GM23338 (cell line): ENCODE data around the gene PTRHD1. TPM values are rescaled to one million over a fixed set of nuclear protein-coding genes. Genes with fewer than 3 reads are reported as not detected.

ENCODE experiments used
- ATAC-seq: fragments of 200-7000 bp; cut with Tn5 transposase; 3 replicates; pipeline ENCODE4 v1.9.1; 2020
- DNase-seq: peaks from one replicate; pipeline ENCODE4 v3.0.0-alpha.2; 2015; ENCODE audit warnings: low spot score
- H2AFZ ChIP-seq: fragments of 200-600 bp; sonication (generic); 2 replicates; pipeline ENCODE4 v1.8.0; 2016; ENCODE audit warnings: antibody characterized with exemption, mild to moderate bottlenecking, moderate library complexity
- H3F3A ChIP-seq: fragments of 200-600 bp; sonication (generic); replicated peaks from 2 replicates; pipeline ENCODE4 v1.8.0; 2017; ENCODE audit warnings: antibody characterized with exemption, mixed run types, low read depth
- H3K27ac ChIP-seq: fragments of 200-600 bp; sonication (generic); 2 replicates; pipeline ENCODE4 v1.6.1; 2016; ENCODE audit warnings: low read depth
- H3K27me3 ChIP-seq: fragments of 200-600 bp; sonication (generic); 2 replicates; pipeline ENCODE4 v1.8.0; 2016; ENCODE audit warnings: mild to moderate bottlenecking, mixed run types, moderate library complexity; ENCODE audit not compliant: insufficient read depth
- H3K36me3 ChIP-seq: fragments of 200-600 bp; sonication (generic); 2 replicates; pipeline ENCODE4 v1.8.0; 2016; ENCODE audit warnings: mild to moderate bottlenecking; ENCODE audit not compliant: insufficient read depth
- H3K4me1 ChIP-seq: fragments of 200-600 bp; sonication (generic); 2 replicates; pipeline ENCODE4 v1.8.0; 2016; ENCODE audit warnings: mild to moderate bottlenecking, moderate library complexity; ENCODE audit not compliant: insufficient read depth
- H3K4me2 ChIP-seq: fragments of 200-600 bp; sonication (generic); 2 replicates; pipeline ENCODE4 v1.7.1; 2017; ENCODE audit warnings: mixed run types
- H3K4me3 ChIP-seq: fragments of 200-600 bp; sonication (generic); 2 replicates; pipeline ENCODE4 v1.6.1; 2016; ENCODE audit warnings: mixed run types
- H3K79me2 ChIP-seq: fragments of 200-600 bp; sonication (generic); replicated peaks from 2 replicates; pipeline ENCODE4 v1.8.0; 2017; ENCODE audit warnings: mild to moderate bottlenecking; ENCODE audit not compliant: insufficient read depth
- H3K9me2 ChIP-seq: fragments of 200-600 bp; sonication (generic); 2 replicates; pipeline ENCODE4 v1.8.0; 2017; ENCODE audit not compliant: insufficient read depth
- H4K20me1 ChIP-seq: fragments of 200-600 bp; sonication (generic); replicated peaks from 2 replicates; pipeline ENCODE4 v1.8.0; 2017; ENCODE audit warnings: mild to moderate bottlenecking; ENCODE audit not compliant: insufficient read depth
- H3K27ac Mint-ChIP-seq: 2 replicates; pipeline ENCODE4 v1.8.0; 2020; ENCODE audit warnings: inconsistent platforms, mild to moderate bottlenecking, moderate library complexity, mixed read lengths
- H3K27me3 Mint-ChIP-seq: 3 replicates; pipeline ENCODE4 v1.8.0; 2022; ENCODE audit warnings: low read depth, mild to moderate bottlenecking, moderate library complexity, mixed read lengths, inconsistent platforms; ENCODE audit not compliant: insufficient read depth, poor library complexity
- H3K36me3 Mint-ChIP-seq: 3 replicates; pipeline ENCODE4 v1.8.0; 2021; ENCODE audit warnings: low read depth, mild to moderate bottlenecking, inconsistent platforms, moderate library complexity, mixed read lengths
- H3K4me1 Mint-ChIP-seq: 3 replicates; pipeline ENCODE4 v1.8.0; 2020; ENCODE audit warnings: mild to moderate bottlenecking, inconsistent platforms, mixed read lengths
- H3K4me3 Mint-ChIP-seq: 3 replicates; pipeline ENCODE4 v1.8.0; 2021; ENCODE audit warnings: moderate library complexity, mild to moderate bottlenecking, inconsistent platforms, mixed read lengths
- H3K9me3 Mint-ChIP-seq: 3 replicates; pipeline ENCODE4 v1.8.0; 2020; ENCODE audit warnings: moderate library complexity, mild to moderate bottlenecking, inconsistent platforms, mixed read lengths
- EZH2 ChIP-seq: fragments of 200-600 bp; sonication (generic); IDR thresholded peaks from one replicate; pipeline ENCODE4 v1.8.0; 2017; ENCODE audit warnings: antibody characterized with exemption, mild to moderate bottlenecking, low read depth; ENCODE audit not compliant: unreplicated experiment
- JUNB ChIP-seq: IDR thresholded peaks from one replicate; pipeline ENCODE4 v1.6.1; 2016; ENCODE audit warnings: antibody characterized with exemption; ENCODE audit not compliant: unreplicated experiment
- NANOG ChIP-seq: IDR thresholded peaks from 2 replicates; pipeline ENCODE4 v1.6.1; 2016; ENCODE audit warnings: antibody characterized with exemption, borderline replicate concordance
- POLR2AphosphoS5 ChIP-seq: IDR thresholded peaks from 2 replicates; pipeline ENCODE4 v1.6.1; 2016; ENCODE audit warnings: antibody characterized with exemption, low read depth
- STAT1 ChIP-seq: IDR thresholded peaks from one replicate; pipeline ENCODE4 v1.6.1; 2016; ENCODE audit warnings: antibody characterized with exemption; ENCODE audit not compliant: unreplicated experiment
- ZNF114 ChIP-seq: fragments of 250-450 bp; sonication (Bioruptor Pico); IDR thresholded peaks from 2 replicates; pipeline ENCODE4 v1.5.0; 2020; ENCODE audit warnings: mild to moderate bottlenecking, moderate library complexity
- ZNF331 ChIP-seq: fragments of 250-450 bp; sonication (Bioruptor Pico); IDR thresholded peaks from 2 replicates; pipeline ENCODE4 v1.5.0; 2020; ENCODE audit warnings: low read depth, mild to moderate bottlenecking, moderate library complexity
- polyA plus RNA-seq: library from polyadenylated mRNA; unstranded; fragments of >200 nt; fragmentation: Nextera tagmentation; extraction: Ambion mirVana; gene quantifications from 2 replicates; pipeline ENCODE4 v1.2.1, GENCODE V29; 2016
- total RNA-seq: library from RNA; depleted of rRNA; stranded (reverse); fragments of >200 nt; shearing (Covaris generic); gene quantifications from 2 replicates; pipeline ENCODE4 v1.2.3, GENCODE V29; 2014
- TF ChIP-seq, protein P1 (sequence below): IDR thresholded peaks from one replicate; pipeline ENCODE4 v1.6.1; 2018; ENCODE audit warnings: antibody characterized with exemption; ENCODE audit not compliant: unreplicated experiment
- TF ChIP-seq, protein P2 (sequence below), 2 experiments: fragments of 200-600 bp in 1 of 2; sonication (generic) in 1 of 2; conservative IDR thresholded peaks; 2 replicates each; pipeline versions ENCODE4 v1.5.1 to v1.6.1; 2016 to 2017; ENCODE audit warnings: antibody characterized with exemption in 2 of 2, low read depth in 2 of 2, mild to moderate bottlenecking in 2 of 2, moderate library complexity in 1 of 2
- TF ChIP-seq, protein P3 (sequence below): fragments of 250-450 bp; sonication (Bioruptor Pico); IDR thresholded peaks from 2 replicates; pipeline ENCODE4 v1.5.0; 2020; ENCODE audit warnings: mild to moderate bottlenecking, moderate library complexity
- TF ChIP-seq, protein P4 (sequence below): IDR thresholded peaks from 2 replicates; pipeline ENCODE4 v1.6.1; 2016; ENCODE audit warnings: antibody characterized with exemption

PTRHD1 gene
- total and polyA plus RNA-seq, 2 experiments from 2014 or later: 46.9 to 105 TPM

DNA sequence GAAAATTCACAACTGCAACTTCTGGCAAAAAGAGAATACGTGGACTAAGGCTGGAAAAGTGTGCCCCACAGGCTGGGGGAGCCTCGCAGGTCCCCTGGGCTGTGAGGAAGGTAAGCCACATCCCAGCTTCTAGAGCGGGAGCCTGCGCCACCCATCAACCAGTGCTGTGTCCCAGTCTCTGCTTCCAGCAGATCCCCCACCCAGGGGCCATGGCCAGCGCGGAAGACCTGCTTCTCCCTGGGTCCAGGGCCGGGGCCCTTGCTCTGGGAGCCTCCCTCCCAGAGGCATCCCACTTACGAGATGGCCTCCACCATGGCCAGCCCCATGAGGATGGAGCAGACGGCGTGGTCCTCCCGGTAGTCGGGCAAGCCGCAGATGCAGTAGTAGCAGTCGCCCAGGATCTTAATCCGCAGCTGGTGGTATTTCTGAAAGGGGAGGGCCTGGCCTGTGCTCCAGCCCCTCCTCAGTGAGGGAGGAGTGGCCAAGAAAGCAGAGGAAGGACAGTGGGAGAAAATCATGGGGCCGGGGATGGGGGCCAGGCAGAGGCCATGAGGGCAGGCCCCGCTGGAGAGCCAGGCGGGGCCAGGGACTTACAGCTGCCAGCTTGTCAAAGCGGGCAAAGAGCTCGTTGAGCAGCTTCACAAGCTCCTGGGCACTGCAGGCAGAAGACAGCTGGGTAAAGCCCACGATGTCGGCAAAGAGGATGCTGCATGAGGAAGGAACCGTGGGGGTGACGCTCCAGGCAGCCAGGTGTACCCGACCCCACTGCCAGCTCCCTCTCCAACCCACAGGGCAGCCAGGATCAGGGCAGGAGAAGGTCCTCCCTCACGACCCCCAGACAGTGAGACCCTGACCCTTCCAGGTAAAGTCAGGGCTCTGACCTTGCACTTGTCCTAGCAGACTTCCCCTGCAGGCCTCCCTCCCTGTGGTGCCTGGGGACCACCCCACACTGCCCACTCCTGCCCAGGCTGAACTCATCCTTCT lies 48.1 kb upstream of the PTRHD1 start:
- H3K27ac Mint-ChIP-seq: no peak overlapping the region
- no peak for DNase-seq
- no peaks in the 10 kb centered on the region for H3K9me2 ChIP-seq
- H3K4me3 ChIP-seq: no peak overlapping the region
- H3K4me1 Mint-ChIP-seq: peaks cover 7% of the 10 kb centered on the region
- no peaks in the 10 kb centered on the region for H3K4me1 ChIP-seq
- H3K27me3 Mint-ChIP-seq: peaks cover 8% of the 10 kb centered on the region
- ATAC-seq: no peak
- no peaks in the 10 kb centered on the region for H3K27me3 ChIP-seq
- no peaks in the 10 kb centered on the region for H3F3A ChIP-seq
- TF ChIP-seq NANOG (no peak), ZNF331 (no peak), ZNF114 (no peak), JUNB (no peak), POLR2AphosphoS5 (no peak), STAT1 (no peak), EZH2 (no peak)
- TF ChIP-seq, protein P1, sequence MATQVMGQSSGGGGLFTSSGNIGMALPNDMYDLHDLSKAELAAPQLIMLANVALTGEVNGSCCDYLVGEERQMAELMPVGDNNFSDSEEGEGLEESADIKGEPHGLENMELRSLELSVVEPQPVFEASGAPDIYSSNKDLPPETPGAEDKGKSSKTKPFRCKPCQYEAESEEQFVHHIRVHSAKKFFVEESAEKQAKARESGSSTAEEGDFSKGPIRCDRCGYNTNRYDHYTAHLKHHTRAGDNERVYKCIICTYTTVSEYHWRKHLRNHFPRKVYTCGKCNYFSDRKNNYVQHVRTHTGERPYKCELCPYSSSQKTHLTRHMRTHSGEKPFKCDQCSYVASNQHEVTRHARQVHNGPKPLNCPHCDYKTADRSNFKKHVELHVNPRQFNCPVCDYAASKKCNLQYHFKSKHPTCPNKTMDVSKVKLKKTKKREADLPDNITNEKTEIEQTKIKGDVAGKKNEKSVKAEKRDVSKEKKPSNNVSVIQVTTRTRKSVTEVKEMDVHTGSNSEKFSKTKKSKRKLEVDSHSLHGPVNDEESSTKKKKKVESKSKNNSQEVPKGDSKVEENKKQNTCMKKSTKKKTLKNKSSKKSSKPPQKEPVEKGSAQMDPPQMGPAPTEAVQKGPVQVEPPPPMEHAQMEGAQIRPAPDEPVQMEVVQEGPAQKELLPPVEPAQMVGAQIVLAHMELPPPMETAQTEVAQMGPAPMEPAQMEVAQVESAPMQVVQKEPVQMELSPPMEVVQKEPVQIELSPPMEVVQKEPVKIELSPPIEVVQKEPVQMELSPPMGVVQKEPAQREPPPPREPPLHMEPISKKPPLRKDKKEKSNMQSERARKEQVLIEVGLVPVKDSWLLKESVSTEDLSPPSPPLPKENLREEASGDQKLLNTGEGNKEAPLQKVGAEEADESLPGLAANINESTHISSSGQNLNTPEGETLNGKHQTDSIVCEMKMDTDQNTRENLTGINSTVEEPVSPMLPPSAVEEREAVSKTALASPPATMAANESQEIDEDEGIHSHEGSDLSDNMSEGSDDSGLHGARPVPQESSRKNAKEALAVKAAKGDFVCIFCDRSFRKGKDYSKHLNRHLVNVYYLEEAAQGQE: no peak
- TF ChIP-seq, protein P2, sequence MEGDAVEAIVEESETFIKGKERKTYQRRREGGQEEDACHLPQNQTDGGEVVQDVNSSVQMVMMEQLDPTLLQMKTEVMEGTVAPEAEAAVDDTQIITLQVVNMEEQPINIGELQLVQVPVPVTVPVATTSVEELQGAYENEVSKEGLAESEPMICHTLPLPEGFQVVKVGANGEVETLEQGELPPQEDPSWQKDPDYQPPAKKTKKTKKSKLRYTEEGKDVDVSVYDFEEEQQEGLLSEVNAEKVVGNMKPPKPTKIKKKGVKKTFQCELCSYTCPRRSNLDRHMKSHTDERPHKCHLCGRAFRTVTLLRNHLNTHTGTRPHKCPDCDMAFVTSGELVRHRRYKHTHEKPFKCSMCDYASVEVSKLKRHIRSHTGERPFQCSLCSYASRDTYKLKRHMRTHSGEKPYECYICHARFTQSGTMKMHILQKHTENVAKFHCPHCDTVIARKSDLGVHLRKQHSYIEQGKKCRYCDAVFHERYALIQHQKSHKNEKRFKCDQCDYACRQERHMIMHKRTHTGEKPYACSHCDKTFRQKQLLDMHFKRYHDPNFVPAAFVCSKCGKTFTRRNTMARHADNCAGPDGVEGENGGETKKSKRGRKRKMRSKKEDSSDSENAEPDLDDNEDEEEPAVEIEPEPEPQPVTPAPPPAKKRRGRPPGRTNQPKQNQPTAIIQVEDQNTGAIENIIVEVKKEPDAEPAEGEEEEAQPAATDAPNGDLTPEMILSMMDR (conservative IDR thresholded peaks at IDR 0.05; ENCODE audit: low read depth in 2 of 2): no peak
- TF ChIP-seq, protein P3, sequence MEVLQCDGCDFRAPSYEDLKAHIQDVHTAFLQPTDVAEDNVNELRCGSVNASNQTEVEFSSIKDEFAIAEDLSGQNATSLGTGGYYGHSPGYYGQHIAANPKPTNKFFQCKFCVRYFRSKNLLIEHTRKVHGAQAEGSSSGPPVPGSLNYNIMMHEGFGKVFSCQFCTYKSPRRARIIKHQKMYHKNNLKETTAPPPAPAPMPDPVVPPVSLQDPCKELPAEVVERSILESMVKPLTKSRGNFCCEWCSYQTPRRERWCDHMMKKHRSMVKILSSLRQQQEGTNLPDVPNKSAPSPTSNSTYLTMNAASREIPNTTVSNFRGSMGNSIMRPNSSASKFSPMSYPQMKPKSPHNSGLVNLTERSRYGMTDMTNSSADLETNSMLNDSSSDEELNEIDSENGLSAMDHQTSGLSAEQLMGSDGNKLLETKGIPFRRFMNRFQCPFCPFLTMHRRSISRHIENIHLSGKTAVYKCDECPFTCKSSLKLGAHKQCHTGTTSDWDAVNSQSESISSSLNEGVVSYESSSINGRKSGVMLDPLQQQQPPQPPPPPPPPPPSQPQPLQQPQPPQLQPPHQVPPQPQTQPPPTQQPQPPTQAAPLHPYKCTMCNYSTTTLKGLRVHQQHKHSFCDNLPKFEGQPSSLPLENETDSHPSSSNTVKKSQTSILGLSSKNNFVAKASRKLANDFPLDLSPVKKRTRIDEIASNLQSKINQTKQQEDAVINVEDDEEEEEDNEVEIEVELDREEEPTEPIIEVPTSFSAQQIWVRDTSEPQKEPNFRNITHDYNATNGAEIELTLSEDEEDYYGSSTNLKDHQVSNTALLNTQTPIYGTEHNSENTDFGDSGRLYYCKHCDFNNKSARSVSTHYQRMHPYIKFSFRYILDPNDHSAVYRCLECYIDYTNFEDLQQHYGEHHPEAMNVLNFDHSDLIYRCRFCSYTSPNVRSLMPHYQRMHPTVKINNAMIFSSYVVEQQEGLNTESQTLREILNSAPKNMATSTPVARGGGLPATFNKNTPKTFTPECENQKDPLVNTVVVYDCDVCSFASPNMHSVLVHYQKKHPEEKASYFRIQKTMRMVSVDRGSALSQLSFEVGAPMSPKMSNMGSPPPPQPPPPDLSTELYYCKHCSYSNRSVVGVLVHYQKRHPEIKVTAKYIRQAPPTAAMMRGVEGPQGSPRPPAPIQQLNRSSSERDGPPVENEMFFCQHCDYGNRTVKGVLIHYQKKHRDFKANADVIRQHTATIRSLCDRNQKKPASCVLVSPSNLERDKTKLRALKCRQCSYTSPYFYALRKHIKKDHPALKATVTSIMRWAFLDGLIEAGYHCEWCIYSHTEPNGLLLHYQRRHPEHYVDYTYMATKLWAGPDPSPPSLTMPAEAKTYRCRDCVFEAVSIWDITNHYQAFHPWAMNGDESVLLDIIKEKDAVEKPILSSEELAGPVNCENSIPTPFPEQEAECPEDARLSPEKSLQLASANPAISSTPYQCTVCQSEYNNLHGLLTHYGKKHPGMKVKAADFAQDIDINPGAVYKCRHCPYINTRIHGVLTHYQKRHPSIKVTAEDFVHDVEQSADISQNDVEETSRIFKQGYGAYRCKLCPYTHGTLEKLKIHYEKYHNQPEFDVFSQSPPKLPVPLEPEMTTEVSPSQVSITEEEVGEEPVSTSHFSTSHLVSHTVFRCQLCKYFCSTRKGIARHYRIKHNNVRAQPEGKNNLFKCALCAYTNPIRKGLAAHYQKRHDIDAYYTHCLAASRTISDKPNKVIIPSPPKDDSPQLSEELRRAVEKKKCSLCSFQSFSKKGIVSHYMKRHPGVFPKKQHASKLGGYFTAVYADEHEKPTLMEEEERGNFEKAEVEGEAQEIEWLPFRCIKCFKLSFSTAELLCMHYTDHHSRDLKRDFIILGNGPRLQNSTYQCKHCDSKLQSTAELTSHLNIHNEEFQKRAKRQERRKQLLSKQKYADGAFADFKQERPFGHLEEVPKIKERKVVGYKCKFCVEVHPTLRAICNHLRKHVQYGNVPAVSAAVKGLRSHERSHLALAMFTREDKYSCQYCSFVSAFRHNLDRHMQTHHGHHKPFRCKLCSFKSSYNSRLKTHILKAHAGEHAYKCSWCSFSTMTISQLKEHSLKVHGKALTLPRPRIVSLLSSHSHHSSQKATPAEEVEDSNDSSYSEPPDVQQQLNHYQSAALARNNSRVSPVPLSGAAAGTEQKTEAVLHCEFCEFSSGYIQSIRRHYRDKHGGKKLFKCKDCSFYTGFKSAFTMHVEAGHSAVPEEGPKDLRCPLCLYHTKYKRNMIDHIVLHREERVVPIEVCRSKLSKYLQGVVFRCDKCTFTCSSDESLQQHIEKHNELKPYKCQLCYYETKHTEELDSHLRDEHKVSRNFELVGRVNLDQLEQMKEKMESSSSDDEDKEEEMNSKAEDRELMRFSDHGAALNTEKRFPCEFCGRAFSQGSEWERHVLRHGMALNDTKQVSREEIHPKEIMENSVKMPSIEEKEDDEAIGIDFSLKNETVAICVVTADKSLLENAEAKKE: no peak
- TF ChIP-seq, protein P4, sequence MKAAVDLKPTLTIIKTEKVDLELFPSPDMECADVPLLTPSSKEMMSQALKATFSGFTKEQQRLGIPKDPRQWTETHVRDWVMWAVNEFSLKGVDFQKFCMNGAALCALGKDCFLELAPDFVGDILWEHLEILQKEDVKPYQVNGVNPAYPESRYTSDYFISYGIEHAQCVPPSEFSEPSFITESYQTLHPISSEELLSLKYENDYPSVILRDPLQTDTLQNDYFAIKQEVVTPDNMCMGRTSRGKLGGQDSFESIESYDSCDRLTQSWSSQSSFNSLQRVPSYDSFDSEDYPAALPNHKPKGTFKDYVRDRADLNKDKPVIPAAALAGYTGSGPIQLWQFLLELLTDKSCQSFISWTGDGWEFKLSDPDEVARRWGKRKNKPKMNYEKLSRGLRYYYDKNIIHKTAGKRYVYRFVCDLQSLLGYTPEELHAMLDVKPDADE: no peak
- no peaks in the 10 kb centered on the region for H3K36me3 ChIP-seq
- H3K4me2 ChIP-seq: no peak overlapping the region
- no peak overlapping the region for H3K27ac ChIP-seq
- H3K36me3 Mint-ChIP-seq: peaks cover 29% of the 10 kb centered on the region
- H2AFZ ChIP-seq: no peak overlapping the region
- peaks cover 12% of the 10 kb centered on the region; the same call in 2 of the 3 replicates for H3K9me3 Mint-ChIP-seq
- H3K4me3 Mint-ChIP-seq: no peak overlapping the region
- no peaks in the 10 kb centered on the region for H3K79me2 ChIP-seq
- H4K20me1 ChIP-seq: no peaks in the 10 kb centered on the region
